Erythroblast (primary cell): Measurements from ENCODE around the gene CELF5.

Experiments
- GATA1 ChIP-seq: IDR thresholded peaks from 2 replicates; pipeline ENCODE4 v1.6.1; 2011; ENCODE audit warnings: low read depth, mild to moderate bottlenecking, control low read depth, low read length, moderate library complexity
- POLR2A ChIP-seq: IDR thresholded peaks from 2 replicates; pipeline ENCODE4 v1.6.1; 2011; ENCODE audit warnings: mild to moderate bottlenecking, low read length

GRCh38 chr19:3282155-3282554, 57.7 kb downstream of the CELF5 start:
- TF ChIP-seq POLR2A (no peak), GATA1 (no peak)
